ENCODE measurements around the gene FAH. TPM values are rescaled to one million over a fixed set of nuclear protein-coding genes. Genes with fewer than 3 reads are reported as not detected.

FAH gene
- total and polyA plus RNA-seq, 9 of the 15 experiments (the other 6 are each of a cell fraction or from before 2014, with no cell fraction given), result 66.8 to 310 (median 103) TPM

- intact Hi-C loops (cut with micrococcal nuclease) (loop anchor here (2.0 to 10.0 kb wide), 4 partner anchors 110 to 788 kb away; no protein-coding TSS in a partner anchor), in situ Hi-C loops (cut with MboI) (loop anchor here (25.0 kb wide), 1 partner anchor 285 kb away; the partner anchor contains the start of gene MTHFS)
- DNase-seq (ENCODE audit: extremely low read depth in 1 of 4, low spot score in 3 of 4) (no peak), FAIRE-seq (no peak), ATAC-seq (no peak)
- no peaks in the 10 kb centered on the region for H3K9me3 ChIP-seq (replicated peaks; ENCODE audit: control insufficient read depth, insufficient read depth, low read depth, low read length)
- TF ChIP-seq CTCF (IDR thresholded peaks at IDR 0.05 in 2 of 3, conservative IDR thresholded peaks at IDR 0.05 in 1 of 3; ENCODE audit: insufficient read depth in 2 of 3, low read depth in 1 of 3, low read length in 3 of 3) (no peak), KDM1A (IDR thresholded peaks at IDR 0.05) (peak in 1 of 2 experiments; percentile 70; a peak in 2 of 4 replicates), BCOR (IDR thresholded peaks at IDR 0.05) (peak; percentile 71; the same call in 1 of the 2 replicates), CHD4 (IDR thresholded peaks at IDR 0.05; ENCODE audit: insufficient read depth, insufficient replicate concordance, low read depth, low read length, poor library complexity, severe bottlenecking) (peak; percentile 18), RBM25 (IDR thresholded peaks at IDR 0.05; ENCODE audit: low read depth, low read length, severe bottlenecking) (peak; percentile 80), ZFP1 (CRISPR knock-in tag; IDR thresholded peaks at IDR 0.05) (no peak), ZBTB33 (CRISPR knock-in tag; IDR thresholded peaks at IDR 0.05) (peak; percentile 48; the same call in 1 of the 2 replicates)
- H3K4me3 ChIP-seq, result no peak overlapping the region
- no peaks in the 10 kb centered on the region for H4K20me1 ChIP-seq (replicated peaks; ENCODE audit: control insufficient read depth, insufficient read depth, low read length)
- no peak overlapping the region for H3K27ac ChIP-seq (ENCODE audit: extremely low read depth, low read depth, low read length)
- 80% methylated on average over 8 of the region's 8 CpGs for WGBS (ENCODE audit: insufficient coverage, low coverage, missing lambda C conversion rate)
- H2AFZ ChIP-seq (ENCODE audit: low read depth, low read length), result no peak overlapping the region
- H3K4me1 ChIP-seq (replicated peaks in 1 of 2; ENCODE audit: control insufficient read depth in 2 of 2, insufficient read depth in 2 of 2, low read length in 2 of 2), result peaks cover 0 to 3% of the 10 kb centered on the region in 2 experiments; a peak in 1 of 5 replicates
- CTCF ChIA-PET (ENCODE audit: low intra/inter-chr PET ratio), result interaction anchor here (0.5 kb wide), 1 partner anchor 63 kb away, joined by 6 read pairs; no protein-coding TSS in a partner anchor
- no TSS peak for BruUV-seq (replicated peaks)
- H3K9ac ChIP-seq (ENCODE audit: insufficient read depth in 1 of 2, low read depth in 2 of 2, low read length in 2 of 2), result no peak overlapping the region
- peaks cover 80% of the 10 kb centered on the region; the same call in 2 of the 3 replicates for H3K36me3 ChIP-seq (ENCODE audit: control insufficient read depth, insufficient read depth, low read length)
- no peaks in the 10 kb centered on the region for H3K27me3 ChIP-seq (ENCODE audit: control insufficient read depth in 2 of 2, insufficient read depth in 2 of 2, low read length in 2 of 2)
- H3K79me2 ChIP-seq (ENCODE audit: control insufficient read depth, insufficient read depth, low read length), result no peaks in the 10 kb centered on the region
- no peak overlapping the region for H3K4me2 ChIP-seq (ENCODE audit: insufficient read depth, low read length)
- POLR2A ChIA-PET, result interaction anchor here (0.7 to 1.4 kb wide), 5 partner anchors 9 to 145 kb away, joined by 3 to 6 read pairs (median 4); no protein-coding TSS in a partner anchor
- no peaks in the 10 kb centered on the region for H3K9me1 ChIP-seq (ENCODE audit: control insufficient read depth, insufficient read depth, low read length)
These were observed 19.6 kb downstream of the FAH start for GRCh38 chr15:80172401-80172800.

Data from K562 (cell line).